ENCODE results near the gene PCDHAC2. TPM values are rescaled to one million over a fixed set of nuclear protein-coding genes. Genes with fewer than 3 reads are reported as not detected.
A peak's percentile ranks its signal among the peaks of the same experiment; 100 is the strongest.

The PCDHAC2 gene
- total RNA-seq, 2 donors from 2014 or later: 0.49 to 2.4 TPM

DNA sequence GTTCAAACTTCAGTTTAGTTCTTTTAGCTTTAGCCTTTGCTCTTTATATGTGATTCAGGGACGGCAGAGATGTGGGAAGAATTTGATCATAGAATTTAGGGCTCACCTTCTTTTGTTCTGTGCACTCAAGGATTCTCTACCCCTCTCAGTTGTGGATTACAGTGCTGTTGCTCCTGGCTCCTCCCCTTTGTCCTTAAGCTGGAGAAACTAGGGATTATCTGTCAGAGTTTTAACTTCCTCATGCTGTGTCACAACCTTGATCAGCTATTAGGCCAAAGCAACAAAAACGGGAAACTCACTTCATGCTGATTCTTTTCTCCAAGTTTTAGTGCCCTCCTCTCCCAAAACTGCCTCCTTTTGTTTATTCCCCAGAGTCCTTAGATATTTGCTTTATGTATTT, 13.0 kb upstream of the PCDHAC2 start:
- Histone ChIP-seq H3K27ac (ENCODE audit: low read depth, low read length) (no peak overlapping the region), H3K27me3 (ENCODE audit: control insufficient read depth, insufficient read depth, low read length, poor library complexity, severe bottlenecking) (no peaks in the 10 kb centered on the region), H3K9ac (ENCODE audit: extremely low read depth, low read length, poor library complexity, severe bottlenecking) (no peak overlapping the region), H3K36me3 (ENCODE audit: control insufficient read depth, insufficient read depth, low read length) (no peaks in the 10 kb centered on the region), H3K4me3 (ENCODE audit: low read length) (no peak overlapping the region), H3K9me3 (ENCODE audit: control insufficient read depth, low read length) (peaks cover 9% of the 10 kb centered on the region), H3K4me1 (ENCODE audit: control insufficient read depth, insufficient read depth, low read length) (no peaks in the 10 kb centered on the region)
- no peak for DNase-seq
- Mint-ChIP-seq H3K36me3 (ENCODE audit: low read depth) (peaks cover 10% of the 10 kb centered on the region), H3K27me3 (ENCODE audit: insufficient read depth) (no peaks in the 10 kb centered on the region), H3K27ac (peak overlapping the region; percentile 63), H3K9me3 (peaks cover 26% of the 10 kb centered on the region), H3K4me3 (no peak overlapping the region), H3K4me1 (peaks cover 15% of the 10 kb centered on the region)
- TF ChIP-seq, protein P1, sequence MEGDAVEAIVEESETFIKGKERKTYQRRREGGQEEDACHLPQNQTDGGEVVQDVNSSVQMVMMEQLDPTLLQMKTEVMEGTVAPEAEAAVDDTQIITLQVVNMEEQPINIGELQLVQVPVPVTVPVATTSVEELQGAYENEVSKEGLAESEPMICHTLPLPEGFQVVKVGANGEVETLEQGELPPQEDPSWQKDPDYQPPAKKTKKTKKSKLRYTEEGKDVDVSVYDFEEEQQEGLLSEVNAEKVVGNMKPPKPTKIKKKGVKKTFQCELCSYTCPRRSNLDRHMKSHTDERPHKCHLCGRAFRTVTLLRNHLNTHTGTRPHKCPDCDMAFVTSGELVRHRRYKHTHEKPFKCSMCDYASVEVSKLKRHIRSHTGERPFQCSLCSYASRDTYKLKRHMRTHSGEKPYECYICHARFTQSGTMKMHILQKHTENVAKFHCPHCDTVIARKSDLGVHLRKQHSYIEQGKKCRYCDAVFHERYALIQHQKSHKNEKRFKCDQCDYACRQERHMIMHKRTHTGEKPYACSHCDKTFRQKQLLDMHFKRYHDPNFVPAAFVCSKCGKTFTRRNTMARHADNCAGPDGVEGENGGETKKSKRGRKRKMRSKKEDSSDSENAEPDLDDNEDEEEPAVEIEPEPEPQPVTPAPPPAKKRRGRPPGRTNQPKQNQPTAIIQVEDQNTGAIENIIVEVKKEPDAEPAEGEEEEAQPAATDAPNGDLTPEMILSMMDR (conservative IDR thresholded peaks at IDR 0.05): no peak
- 20 to 65% methylated on average over 1 to 2 of the region's 2 CpGs for WGBS, 2 experiments (ENCODE audit: insufficient coverage in 1 of 2, insufficient read length in 1 of 2)

DNA sequence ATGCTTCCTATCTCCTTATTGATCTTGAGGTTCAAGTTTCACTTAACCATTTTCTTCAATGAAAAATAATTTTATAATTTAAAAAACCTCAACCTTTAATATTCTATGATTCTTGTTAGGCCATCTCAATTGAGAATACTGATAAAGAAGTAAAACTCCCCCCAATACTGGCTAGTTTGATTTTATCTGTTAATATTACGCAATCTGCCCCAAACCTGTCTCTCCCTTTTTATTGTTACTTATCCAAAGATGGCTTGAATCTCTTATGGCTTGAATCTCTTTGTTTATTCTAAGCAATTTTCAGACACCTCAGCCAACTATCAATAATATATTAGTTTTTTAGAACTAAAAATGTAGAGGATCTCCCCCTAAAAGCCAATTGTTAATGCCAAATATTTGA, 4.1 kb upstream of the PCDHAC2 start:
- no peak overlapping the region for H3K27ac Mint-ChIP-seq
- 90% methylated on average over 1 of the region's 1 CpG; no CpG with 5 or more reads in 1 of the 2 experiments for WGBS, 2 experiments (ENCODE audit: insufficient coverage in 1 of 2, insufficient read length in 1 of 2)
- peaks cover 24% of the 10 kb centered on the region for H3K27me3 ChIP-seq (ENCODE audit: control insufficient read depth, insufficient read depth, low read length, poor library complexity, severe bottlenecking)
- DNase-seq: no peak
- H3K4me3 ChIP-seq (ENCODE audit: low read length): no peak overlapping the region
- no peaks in the 10 kb centered on the region for H3K36me3 ChIP-seq (ENCODE audit: control insufficient read depth, insufficient read depth, low read length)
- no peaks in the 10 kb centered on the region for H3K9me3 ChIP-seq (ENCODE audit: control insufficient read depth, low read length)
- H3K27ac ChIP-seq (ENCODE audit: low read depth, low read length): no peak overlapping the region
- H3K4me1 Mint-ChIP-seq: peaks cover 5% of the 10 kb centered on the region
- H3K4me1 ChIP-seq (ENCODE audit: control insufficient read depth, insufficient read depth, low read length): no peaks in the 10 kb centered on the region
- peaks cover 28% of the 10 kb centered on the region for H3K27me3 Mint-ChIP-seq (ENCODE audit: insufficient read depth)
- no peaks in the 10 kb centered on the region for H3K36me3 Mint-ChIP-seq (ENCODE audit: low read depth)
- TF ChIP-seq, protein P1 (conservative IDR thresholded peaks at IDR 0.05): no peak
- H3K9ac ChIP-seq (ENCODE audit: extremely low read depth, low read length, poor library complexity, severe bottlenecking): no peak overlapping the region
- no peaks in the 10 kb centered on the region for H3K9me3 Mint-ChIP-seq
- H3K4me3 Mint-ChIP-seq: no peak overlapping the region

DNA sequence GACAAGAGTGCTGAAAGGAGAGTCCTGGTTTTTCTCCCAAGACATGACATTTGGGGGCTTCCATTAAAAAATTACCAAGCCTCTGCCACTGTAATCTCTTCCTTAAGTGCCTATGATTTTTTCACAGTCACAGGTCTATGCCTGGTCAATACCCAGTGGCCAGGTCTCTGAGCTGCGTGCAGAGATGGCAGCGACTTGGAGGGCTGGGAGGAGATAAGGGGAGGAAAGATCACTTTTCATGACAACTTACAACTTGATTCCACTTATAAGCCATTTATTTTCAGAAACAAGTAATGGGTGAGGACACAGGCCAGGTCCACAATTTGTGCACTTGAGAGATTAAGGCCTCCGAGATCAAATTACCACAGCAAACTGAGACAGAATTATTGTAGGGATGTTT, 1.9 kb upstream of the PCDHAC2 start:
- H3K36me3 ChIP-seq (ENCODE audit: control insufficient read depth, insufficient read depth, low read length): no peaks in the 10 kb centered on the region
- TF ChIP-seq, protein P1 (conservative IDR thresholded peaks at IDR 0.05): no peak
- peaks cover 46% of the 10 kb centered on the region for H3K27me3 ChIP-seq (ENCODE audit: control insufficient read depth, insufficient read depth, low read length, poor library complexity, severe bottlenecking)
- DNase-seq: no peak
- Mint-ChIP-seq H3K36me3 (ENCODE audit: low read depth) (peaks cover 4% of the 10 kb centered on the region), H3K27ac (no peak overlapping the region), H3K4me3 (no peak overlapping the region), H3K27me3 (ENCODE audit: insufficient read depth) (peaks cover 45% of the 10 kb centered on the region), H3K9me3 (no peaks in the 10 kb centered on the region), H3K4me1 (peaks cover 5% of the 10 kb centered on the region)
- 87 to 100% methylated on average over 1 to 3 of the region's 3 CpGs for WGBS, 2 experiments (ENCODE audit: insufficient coverage in 1 of 2, insufficient read length in 1 of 2)
- no peaks in the 10 kb centered on the region for H3K4me1 ChIP-seq (ENCODE audit: control insufficient read depth, insufficient read depth, low read length)
- no peak overlapping the region for H3K4me3 ChIP-seq (ENCODE audit: low read length)
- no peak overlapping the region for H3K9ac ChIP-seq (ENCODE audit: extremely low read depth, low read length, poor library complexity, severe bottlenecking)
- H3K27ac ChIP-seq (ENCODE audit: low read depth, low read length): no peak overlapping the region
- no peaks in the 10 kb centered on the region for H3K9me3 ChIP-seq (ENCODE audit: control insufficient read depth, low read length)

Data from endodermal cell (in vitro differentiated cells).